Measurements from ENCODE around the gene GCSAM. TPM values are rescaled to one million over a fixed set of nuclear protein-coding genes. Genes with fewer than 3 reads are reported as not detected.

Gene GCSAM
- total and polyA plus RNA-seq, 9 donors, result 0.11 to 0.83 (median 0.18) TPM; not detected in 5

DNA sequence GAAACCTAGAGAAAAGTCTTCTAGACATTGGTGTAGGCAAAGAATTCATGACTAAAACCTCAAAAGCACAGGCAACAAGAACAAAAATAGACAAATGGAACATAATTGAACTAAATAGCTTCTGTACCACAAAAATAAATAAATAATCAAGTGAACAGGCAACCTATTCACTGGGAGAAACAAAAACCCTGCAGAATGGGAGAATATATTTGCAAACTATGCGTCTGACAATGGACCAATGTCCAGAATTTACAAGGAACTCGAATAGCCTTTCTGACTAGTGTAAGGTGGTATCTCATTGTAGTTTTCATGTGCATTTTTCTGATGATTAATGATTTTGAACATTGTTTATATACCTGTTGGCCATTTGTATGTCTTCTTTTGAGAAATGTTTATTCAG is 37.0 kb upstream of the GCSAM start:
- Histone ChIP-seq H3K4me3 (no peak overlapping the region), H3K27ac (no peak overlapping the region), H3K27me3 (no peaks in the 10 kb centered on the region), H3K4me1 (ENCODE audit: insufficient read depth) (no peaks in the 10 kb centered on the region), H3K9me3 (no peaks in the 10 kb centered on the region), H3K36me3 (no peaks in the 10 kb centered on the region)
- 86 to 94% (median 94%) methylated on average over 2 of the region's 2 CpGs for WGBS, 3 donors
- TF ChIP-seq EP300 (IDR thresholded peaks at IDR 0.05), result no peak
- TF ChIP-seq POLR2A (IDR thresholded peaks at IDR 0.05), result no peak
- TF ChIP-seq, protein P1, sequence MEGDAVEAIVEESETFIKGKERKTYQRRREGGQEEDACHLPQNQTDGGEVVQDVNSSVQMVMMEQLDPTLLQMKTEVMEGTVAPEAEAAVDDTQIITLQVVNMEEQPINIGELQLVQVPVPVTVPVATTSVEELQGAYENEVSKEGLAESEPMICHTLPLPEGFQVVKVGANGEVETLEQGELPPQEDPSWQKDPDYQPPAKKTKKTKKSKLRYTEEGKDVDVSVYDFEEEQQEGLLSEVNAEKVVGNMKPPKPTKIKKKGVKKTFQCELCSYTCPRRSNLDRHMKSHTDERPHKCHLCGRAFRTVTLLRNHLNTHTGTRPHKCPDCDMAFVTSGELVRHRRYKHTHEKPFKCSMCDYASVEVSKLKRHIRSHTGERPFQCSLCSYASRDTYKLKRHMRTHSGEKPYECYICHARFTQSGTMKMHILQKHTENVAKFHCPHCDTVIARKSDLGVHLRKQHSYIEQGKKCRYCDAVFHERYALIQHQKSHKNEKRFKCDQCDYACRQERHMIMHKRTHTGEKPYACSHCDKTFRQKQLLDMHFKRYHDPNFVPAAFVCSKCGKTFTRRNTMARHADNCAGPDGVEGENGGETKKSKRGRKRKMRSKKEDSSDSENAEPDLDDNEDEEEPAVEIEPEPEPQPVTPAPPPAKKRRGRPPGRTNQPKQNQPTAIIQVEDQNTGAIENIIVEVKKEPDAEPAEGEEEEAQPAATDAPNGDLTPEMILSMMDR (IDR thresholded peaks at IDR 0.05), result no peak
- intact Hi-C loops (cut with DNase I), result no loop called here
- no peak for DNase-seq

DNA sequence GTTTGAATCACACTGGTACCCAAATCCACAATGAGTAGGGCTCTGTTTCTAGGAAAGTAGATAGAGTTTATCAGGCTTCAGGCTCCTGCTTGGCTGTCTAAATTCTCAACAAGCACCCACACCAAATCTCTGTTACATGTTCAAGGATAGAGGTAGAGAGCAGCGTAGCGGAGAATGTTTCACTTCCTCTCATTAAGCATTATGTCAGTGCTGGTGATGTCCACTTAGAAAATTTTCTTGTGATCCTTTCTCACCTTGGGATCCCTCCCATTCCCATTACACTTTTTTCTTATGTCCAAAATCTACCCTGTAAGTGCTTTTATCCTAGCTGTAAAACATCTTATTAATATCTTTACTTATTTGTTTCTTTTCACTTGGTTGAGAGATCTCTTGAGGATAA is 34.7 kb upstream of the GCSAM start:
- Histone ChIP-seq H3K27me3 (no peaks in the 10 kb centered on the region), H3K4me3 (no peak overlapping the region), H3K4me1 (ENCODE audit: insufficient read depth) (no peaks in the 10 kb centered on the region), H3K36me3 (no peaks in the 10 kb centered on the region), H3K27ac (no peak overlapping the region), H3K9me3 (no peaks in the 10 kb centered on the region)
- TF ChIP-seq, protein P1 (IDR thresholded peaks at IDR 0.05), result no peak
- TF ChIP-seq POLR2A (IDR thresholded peaks at IDR 0.05) (no peak), EP300 (IDR thresholded peaks at IDR 0.05) (no peak)
- 76 to 81% (median 77%) methylated on average over 2 of the region's 2 CpGs for WGBS, 3 donors
- intact Hi-C loops (cut with DNase I), result no loop called here
- no peak for DNase-seq

DNA sequence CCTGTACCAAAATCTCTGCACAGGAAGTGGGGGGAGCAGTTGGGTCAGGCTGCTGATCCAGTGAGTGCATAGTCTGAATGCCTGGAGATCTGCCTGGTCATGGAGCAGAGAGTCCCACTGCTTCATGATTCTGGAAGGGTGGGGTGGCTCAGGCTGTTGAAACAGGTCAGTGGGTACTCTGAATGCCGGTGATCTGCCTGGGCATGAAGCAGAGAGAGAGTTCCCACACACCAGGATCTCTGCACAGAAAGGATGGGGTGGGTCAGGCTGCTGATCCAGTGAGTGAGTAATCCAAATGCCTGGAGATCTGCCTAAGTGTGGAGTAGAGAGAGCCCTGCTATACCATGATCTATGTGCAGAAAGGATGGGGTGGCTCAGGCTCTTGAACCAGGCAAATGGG is 16.1 kb upstream of the GCSAM start:
- H3K4me3 ChIP-seq, result no peak overlapping the region
- TF ChIP-seq, protein P1 (IDR thresholded peaks at IDR 0.05), result no peak
- TF ChIP-seq EP300 (IDR thresholded peaks at IDR 0.05) (no peak), POLR2A (IDR thresholded peaks at IDR 0.05) (no peak)
- H3K36me3 ChIP-seq, result no peaks in the 10 kb centered on the region
- H3K9me3 ChIP-seq, result no peaks in the 10 kb centered on the region
- no peak for DNase-seq
- H3K27me3 ChIP-seq, result no peaks in the 10 kb centered on the region
- intact Hi-C loops (cut with DNase I), result no loop called here
- no peaks in the 10 kb centered on the region for H3K4me1 ChIP-seq (ENCODE audit: insufficient read depth)
- no peak overlapping the region for H3K27ac ChIP-seq
- 92 to 100% (median 92%) methylated on average over 1 of the region's 1 CpG for WGBS, 3 donors

DNA sequence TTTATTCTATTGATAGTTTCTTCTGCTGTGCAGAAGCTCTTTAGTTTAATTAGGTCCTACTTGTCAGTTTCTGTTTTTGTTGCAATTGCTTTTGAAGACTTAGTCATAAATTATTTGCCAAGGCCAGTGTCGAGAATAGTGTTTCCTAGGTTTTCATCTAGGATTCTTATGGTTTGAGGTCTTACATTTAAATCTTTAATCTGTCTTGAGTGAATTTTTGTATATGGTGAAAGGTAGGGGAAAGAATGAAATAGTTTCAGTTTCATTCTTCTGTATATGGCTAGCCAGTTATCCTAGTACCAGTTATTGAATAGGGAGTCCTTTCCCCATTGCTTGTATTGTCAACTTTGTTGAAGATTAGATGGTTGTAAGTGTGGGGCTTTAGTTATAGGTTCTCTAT is 10.6 kb upstream of the GCSAM start:
- intact Hi-C loops (cut with DNase I), result no loop called here
- no peaks in the 10 kb centered on the region for H3K9me3 ChIP-seq
- WGBS, 3 donors, result 37 to 54% (median 44%) methylated on average over 1 of the region's 1 CpG
- TF ChIP-seq EP300 (IDR thresholded peaks at IDR 0.05) (no peak), POLR2A (IDR thresholded peaks at IDR 0.05) (no peak)
- TF ChIP-seq, protein P1 (IDR thresholded peaks at IDR 0.05), result no peak
- H3K27me3 ChIP-seq, result no peaks in the 10 kb centered on the region
- no peaks in the 10 kb centered on the region for H3K36me3 ChIP-seq
- no peak overlapping the region for H3K4me3 ChIP-seq
- H3K27ac ChIP-seq, result no peak overlapping the region
- DNase-seq, result no peak
- no peaks in the 10 kb centered on the region for H3K4me1 ChIP-seq (ENCODE audit: insufficient read depth)

DNA sequence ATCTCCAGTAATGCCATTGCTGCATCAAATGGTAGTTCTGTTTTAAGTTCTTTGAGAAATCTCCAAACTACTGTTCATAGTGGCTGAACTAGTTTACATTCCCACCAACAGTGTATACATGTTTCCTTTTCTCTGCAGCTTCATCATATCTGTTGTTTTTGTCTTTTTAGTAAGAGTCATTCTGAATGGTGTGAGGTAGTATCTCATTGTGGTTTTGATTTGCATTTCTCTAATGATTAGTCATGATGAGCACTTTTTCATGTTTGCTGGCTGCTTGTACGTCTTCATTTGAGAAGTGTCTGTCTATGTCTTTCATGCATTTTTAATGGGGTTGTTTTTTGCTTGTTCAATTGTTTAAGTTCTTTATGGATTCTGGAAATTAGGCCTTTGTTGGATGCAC is 10.2 kb upstream of the GCSAM start:
- TF ChIP-seq POLR2A (IDR thresholded peaks at IDR 0.05) (no peak), EP300 (IDR thresholded peaks at IDR 0.05) (no peak)
- TF ChIP-seq, protein P1 (IDR thresholded peaks at IDR 0.05), result no peak
- no peak for DNase-seq
- Histone ChIP-seq H3K36me3 (no peaks in the 10 kb centered on the region), H3K9me3 (no peaks in the 10 kb centered on the region), H3K4me3 (no peak overlapping the region), H3K27ac (no peak overlapping the region), H3K27me3 (no peaks in the 10 kb centered on the region), H3K4me1 (ENCODE audit: insufficient read depth) (no peaks in the 10 kb centered on the region)
- 85 to 95% (median 87%) methylated on average over 1 of the region's 1 CpG for WGBS, 3 donors
- intact Hi-C loops (cut with DNase I), result no loop called here

Data from ovary (tissue), 9 donors.